ENCODE measurements around the gene TRDN.

GRCh38 chr6:123524781-123525180 is 112.0 kb downstream of the TRDN start:
- TF ChIP-seq, protein P1, sequence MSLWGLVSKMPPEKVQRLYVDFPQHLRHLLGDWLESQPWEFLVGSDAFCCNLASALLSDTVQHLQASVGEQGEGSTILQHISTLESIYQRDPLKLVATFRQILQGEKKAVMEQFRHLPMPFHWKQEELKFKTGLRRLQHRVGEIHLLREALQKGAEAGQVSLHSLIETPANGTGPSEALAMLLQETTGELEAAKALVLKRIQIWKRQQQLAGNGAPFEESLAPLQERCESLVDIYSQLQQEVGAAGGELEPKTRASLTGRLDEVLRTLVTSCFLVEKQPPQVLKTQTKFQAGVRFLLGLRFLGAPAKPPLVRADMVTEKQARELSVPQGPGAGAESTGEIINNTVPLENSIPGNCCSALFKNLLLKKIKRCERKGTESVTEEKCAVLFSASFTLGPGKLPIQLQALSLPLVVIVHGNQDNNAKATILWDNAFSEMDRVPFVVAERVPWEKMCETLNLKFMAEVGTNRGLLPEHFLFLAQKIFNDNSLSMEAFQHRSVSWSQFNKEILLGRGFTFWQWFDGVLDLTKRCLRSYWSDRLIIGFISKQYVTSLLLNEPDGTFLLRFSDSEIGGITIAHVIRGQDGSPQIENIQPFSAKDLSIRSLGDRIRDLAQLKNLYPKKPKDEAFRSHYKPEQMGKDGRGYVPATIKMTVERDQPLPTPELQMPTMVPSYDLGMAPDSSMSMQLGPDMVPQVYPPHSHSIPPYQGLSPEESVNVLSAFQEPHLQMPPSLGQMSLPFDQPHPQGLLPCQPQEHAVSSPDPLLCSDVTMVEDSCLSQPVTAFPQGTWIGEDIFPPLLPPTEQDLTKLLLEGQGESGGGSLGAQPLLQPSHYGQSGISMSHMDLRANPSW (CRISPR knock-in tag; conservative IDR thresholded peaks at IDR 0.05; ENCODE audit: low read depth): no peak
- TF ChIP-seq TEAD4 (CRISPR knock-in tag; IDR thresholded peaks at IDR 0.05) (no peak), ZNF121 (CRISPR knock-in tag; IDR thresholded peaks at IDR 0.05) (no peak), NR1H2 (CRISPR knock-in tag; IDR thresholded peaks at IDR 0.05) (no peak), ZNF263 (CRISPR knock-in tag; IDR thresholded peaks at IDR 0.05; ENCODE audit: low read depth) (no peak)
- TF ChIP-seq, protein P2, sequence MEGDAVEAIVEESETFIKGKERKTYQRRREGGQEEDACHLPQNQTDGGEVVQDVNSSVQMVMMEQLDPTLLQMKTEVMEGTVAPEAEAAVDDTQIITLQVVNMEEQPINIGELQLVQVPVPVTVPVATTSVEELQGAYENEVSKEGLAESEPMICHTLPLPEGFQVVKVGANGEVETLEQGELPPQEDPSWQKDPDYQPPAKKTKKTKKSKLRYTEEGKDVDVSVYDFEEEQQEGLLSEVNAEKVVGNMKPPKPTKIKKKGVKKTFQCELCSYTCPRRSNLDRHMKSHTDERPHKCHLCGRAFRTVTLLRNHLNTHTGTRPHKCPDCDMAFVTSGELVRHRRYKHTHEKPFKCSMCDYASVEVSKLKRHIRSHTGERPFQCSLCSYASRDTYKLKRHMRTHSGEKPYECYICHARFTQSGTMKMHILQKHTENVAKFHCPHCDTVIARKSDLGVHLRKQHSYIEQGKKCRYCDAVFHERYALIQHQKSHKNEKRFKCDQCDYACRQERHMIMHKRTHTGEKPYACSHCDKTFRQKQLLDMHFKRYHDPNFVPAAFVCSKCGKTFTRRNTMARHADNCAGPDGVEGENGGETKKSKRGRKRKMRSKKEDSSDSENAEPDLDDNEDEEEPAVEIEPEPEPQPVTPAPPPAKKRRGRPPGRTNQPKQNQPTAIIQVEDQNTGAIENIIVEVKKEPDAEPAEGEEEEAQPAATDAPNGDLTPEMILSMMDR (IDR thresholded peaks at IDR 0.05): no peak
